ENCODE data around the gene CPNE8.

CPNE8 gene

DNA sequence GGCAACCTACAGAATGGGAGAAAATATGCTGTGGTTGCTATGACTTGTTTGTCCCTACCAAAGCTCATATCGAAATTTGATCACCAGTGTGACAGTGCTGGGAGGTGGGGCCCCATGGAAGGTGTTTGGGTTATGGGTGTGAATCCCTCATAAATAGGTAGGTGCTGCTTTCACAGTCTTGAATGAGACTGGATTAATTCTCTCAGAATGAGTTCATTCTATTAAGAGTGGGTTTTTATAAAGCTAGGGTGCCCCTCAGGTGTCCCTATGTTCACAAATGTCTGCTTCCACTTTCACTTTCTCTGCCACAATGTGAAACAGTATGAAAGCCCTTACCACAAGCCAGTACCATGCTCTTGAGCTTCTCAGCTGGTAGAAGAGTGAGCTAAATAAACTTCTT lies 133.5 kb downstream of the CPNE8 start:
- Histone ChIP-seq H3K9ac (no peak overlapping the region), H3K4me3 (ENCODE audit: low read depth, low read length) (no peak overlapping the region), H3K4me2 (ENCODE audit: low read length) (no peak overlapping the region)

DNA sequence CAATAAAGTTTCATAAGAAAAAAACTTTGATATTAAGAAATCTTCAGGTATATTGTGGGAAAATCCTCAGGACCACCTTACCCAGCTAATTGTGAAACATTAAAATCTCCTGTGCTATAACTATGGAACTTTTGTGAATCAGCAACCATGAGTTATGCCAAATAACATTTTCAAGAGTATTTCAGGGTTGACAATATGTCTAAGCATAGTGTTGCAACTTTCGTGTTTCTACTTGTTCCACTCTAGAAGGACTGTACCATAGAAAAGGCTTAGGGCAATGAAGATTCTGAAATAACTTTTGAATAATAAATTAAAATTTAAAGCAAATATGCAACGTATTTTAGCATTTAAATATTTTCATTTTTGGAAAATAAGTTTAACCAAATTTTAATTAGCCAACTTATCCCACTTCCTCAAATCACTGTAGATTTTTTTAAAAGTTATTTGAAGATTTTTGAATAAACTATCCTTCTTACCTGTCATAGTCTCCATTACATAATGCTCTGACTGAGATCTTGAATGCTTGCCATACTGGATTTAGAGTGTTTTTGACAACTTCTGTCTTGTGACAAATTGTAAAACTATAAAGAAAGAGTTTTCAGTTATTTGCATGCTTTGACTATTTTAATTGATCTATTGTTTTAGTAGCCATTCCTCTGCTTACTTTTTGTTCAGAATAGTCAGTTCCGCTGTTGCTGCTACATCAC lies 143.6 kb downstream of the CPNE8 start:
- H3K9ac ChIP-seq = no peak overlapping the region
- H3K27me3 ChIP-seq (ENCODE audit: control insufficient read depth, insufficient read depth, low read length) = no peaks in the 10 kb centered on the region
- H3K4me2 ChIP-seq (ENCODE audit: low read length) = no peak overlapping the region
- no peaks in the 10 kb centered on the region for H3K79me2 ChIP-seq
- no peak overlapping the region for H3K4me3 ChIP-seq (ENCODE audit: low read depth, low read length)
- H3K36me3 ChIP-seq (ENCODE audit: control insufficient read depth, insufficient read depth, low read length) = no peaks in the 10 kb centered on the region
- TF ChIP-seq, protein P1, sequence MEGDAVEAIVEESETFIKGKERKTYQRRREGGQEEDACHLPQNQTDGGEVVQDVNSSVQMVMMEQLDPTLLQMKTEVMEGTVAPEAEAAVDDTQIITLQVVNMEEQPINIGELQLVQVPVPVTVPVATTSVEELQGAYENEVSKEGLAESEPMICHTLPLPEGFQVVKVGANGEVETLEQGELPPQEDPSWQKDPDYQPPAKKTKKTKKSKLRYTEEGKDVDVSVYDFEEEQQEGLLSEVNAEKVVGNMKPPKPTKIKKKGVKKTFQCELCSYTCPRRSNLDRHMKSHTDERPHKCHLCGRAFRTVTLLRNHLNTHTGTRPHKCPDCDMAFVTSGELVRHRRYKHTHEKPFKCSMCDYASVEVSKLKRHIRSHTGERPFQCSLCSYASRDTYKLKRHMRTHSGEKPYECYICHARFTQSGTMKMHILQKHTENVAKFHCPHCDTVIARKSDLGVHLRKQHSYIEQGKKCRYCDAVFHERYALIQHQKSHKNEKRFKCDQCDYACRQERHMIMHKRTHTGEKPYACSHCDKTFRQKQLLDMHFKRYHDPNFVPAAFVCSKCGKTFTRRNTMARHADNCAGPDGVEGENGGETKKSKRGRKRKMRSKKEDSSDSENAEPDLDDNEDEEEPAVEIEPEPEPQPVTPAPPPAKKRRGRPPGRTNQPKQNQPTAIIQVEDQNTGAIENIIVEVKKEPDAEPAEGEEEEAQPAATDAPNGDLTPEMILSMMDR (IDR thresholded peaks at IDR 0.05) = no peak
- H3K4me1 ChIP-seq = no peaks in the 10 kb centered on the region
- no peak overlapping the region for H3K27ac ChIP-seq
- H3K9me3 ChIP-seq (ENCODE audit: control insufficient read depth, low read length) = no peaks in the 10 kb centered on the region
- no peak overlapping the region for H2AFZ ChIP-seq

More for the DNA sequence above, 133.5 kb downstream of the CPNE8 start:
- no peaks in the 10 kb centered on the region for H3K79me2 ChIP-seq
- no peak overlapping the region for H2AFZ ChIP-seq
- H3K27me3 ChIP-seq (ENCODE audit: control insufficient read depth, insufficient read depth, low read length) = no peaks in the 10 kb centered on the region
- H3K9me3 ChIP-seq (ENCODE audit: control insufficient read depth, low read length) = no peaks in the 10 kb centered on the region
- H3K4me1 ChIP-seq = no peaks in the 10 kb centered on the region
- no peaks in the 10 kb centered on the region for H3K36me3 ChIP-seq (ENCODE audit: control insufficient read depth, insufficient read depth, low read length)
- H3K27ac ChIP-seq = no peak overlapping the region
- TF ChIP-seq, protein P1 (IDR thresholded peaks at IDR 0.05) = no peak

DNA sequence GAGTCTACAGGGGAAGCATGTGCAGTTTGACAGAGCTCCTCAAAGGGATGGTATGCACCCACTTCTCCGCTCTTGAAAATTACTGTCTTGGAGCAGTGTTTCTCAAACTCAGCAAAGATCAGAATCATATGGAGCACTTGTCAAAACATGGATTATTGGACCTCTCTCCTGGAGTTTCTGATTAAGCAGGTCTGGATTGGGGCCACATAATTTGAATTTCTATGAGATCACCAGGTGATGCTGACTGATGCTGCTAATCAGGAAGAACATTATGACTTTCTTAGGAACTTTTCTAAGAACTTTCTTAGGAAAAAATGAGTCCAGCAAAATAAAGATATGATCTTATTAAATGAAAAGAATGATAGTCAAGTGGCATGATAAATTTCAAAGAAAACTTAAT lies 144.3 kb downstream of the CPNE8 start:
- no peak overlapping the region for H3K9ac ChIP-seq
- no peaks in the 10 kb centered on the region for H3K36me3 ChIP-seq (ENCODE audit: control insufficient read depth, insufficient read depth, low read length)
- no peaks in the 10 kb centered on the region for H3K9me3 ChIP-seq (ENCODE audit: control insufficient read depth, low read length)
- no peaks in the 10 kb centered on the region for H3K79me2 ChIP-seq
- H3K4me1 ChIP-seq = no peaks in the 10 kb centered on the region
- TF ChIP-seq, protein P1 (IDR thresholded peaks at IDR 0.05) = no peak
- no peak overlapping the region for H2AFZ ChIP-seq
- no peak overlapping the region for H3K4me2 ChIP-seq (ENCODE audit: low read length)
- no peaks in the 10 kb centered on the region for H3K27me3 ChIP-seq (ENCODE audit: control insufficient read depth, insufficient read depth, low read length)
- no peak overlapping the region for H3K4me3 ChIP-seq (ENCODE audit: low read depth, low read length)
- H3K27ac ChIP-seq = no peak overlapping the region

DNA sequence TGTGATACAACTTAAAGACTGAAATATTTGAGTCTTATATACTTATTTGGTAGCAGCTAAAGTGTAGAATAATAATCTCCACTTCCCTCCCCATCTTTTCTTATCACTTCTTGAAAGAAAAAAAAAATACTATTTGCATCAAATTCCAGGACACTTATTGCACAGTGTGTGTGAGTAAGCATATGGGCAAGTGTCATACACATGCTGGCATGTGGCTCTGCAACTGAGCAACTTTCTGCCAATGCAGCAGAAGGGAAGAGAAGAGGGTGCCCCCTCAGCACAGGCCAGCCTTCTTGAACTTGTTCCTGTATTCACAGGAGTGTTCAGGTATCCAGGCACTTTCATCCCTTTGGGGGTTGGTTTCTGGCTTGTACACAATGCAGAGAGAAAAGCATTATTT lies 145.8 kb downstream of the CPNE8 start:
- H3K9me3 ChIP-seq (ENCODE audit: control insufficient read depth, low read length) = no peaks in the 10 kb centered on the region
- H3K36me3 ChIP-seq (ENCODE audit: control insufficient read depth, insufficient read depth, low read length) = no peaks in the 10 kb centered on the region
- H3K4me3 ChIP-seq (ENCODE audit: low read depth, low read length) = no peak overlapping the region
- H3K27ac ChIP-seq = no peak overlapping the region
- no peak overlapping the region for H3K4me2 ChIP-seq (ENCODE audit: low read length)
- H3K27me3 ChIP-seq (ENCODE audit: control insufficient read depth, insufficient read depth, low read length) = no peaks in the 10 kb centered on the region
- H3K4me1 ChIP-seq = no peaks in the 10 kb centered on the region
- H3K9ac ChIP-seq = no peak overlapping the region
- no peaks in the 10 kb centered on the region for H3K79me2 ChIP-seq
- H2AFZ ChIP-seq = no peak overlapping the region
- TF ChIP-seq, protein P1 (IDR thresholded peaks at IDR 0.05) = no peak

DNA sequence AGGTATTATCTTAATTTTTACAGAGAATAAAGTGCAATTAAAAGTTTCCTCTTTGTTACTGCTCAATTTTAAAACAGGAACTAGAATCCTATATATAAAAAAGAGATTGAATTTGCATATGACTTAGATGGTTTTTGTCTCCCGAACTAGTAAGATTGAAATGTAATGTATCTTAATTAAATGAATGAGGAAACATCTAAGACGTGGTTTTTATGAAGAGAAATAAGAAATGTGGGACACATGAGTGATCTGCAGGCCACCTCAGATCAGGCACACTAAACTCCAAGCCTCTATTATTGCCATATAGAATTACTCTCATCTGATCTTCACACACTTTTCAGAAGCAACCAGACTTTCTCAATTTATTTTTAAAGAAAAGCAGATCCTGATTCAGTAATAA lies 158.6 kb downstream of the CPNE8 start:
- no peaks in the 10 kb centered on the region for H3K79me2 ChIP-seq
- H3K27ac ChIP-seq = no peak overlapping the region
- no peaks in the 10 kb centered on the region for H3K4me1 ChIP-seq

More for the DNA sequence above, 158.6 kb downstream of the CPNE8 start:
- no peaks in the 10 kb centered on the region for H3K27me3 ChIP-seq (ENCODE audit: control insufficient read depth, insufficient read depth, low read length)
- no peaks in the 10 kb centered on the region for H3K9me3 ChIP-seq (ENCODE audit: control insufficient read depth, low read length)
- no peak overlapping the region for H2AFZ ChIP-seq
- H3K4me2 ChIP-seq (ENCODE audit: low read length) = no peak overlapping the region
- no peak overlapping the region for H3K4me3 ChIP-seq (ENCODE audit: low read depth, low read length)
- no peak overlapping the region for H3K9ac ChIP-seq
- H3K36me3 ChIP-seq (ENCODE audit: control insufficient read depth, insufficient read depth, low read length) = no peaks in the 10 kb centered on the region
- TF ChIP-seq, protein P1 (IDR thresholded peaks at IDR 0.05) = no peak

All from parathyroid adenoma (tissue), 2 donors.